ENCODE data around the gene POLE.

- no peak for TF ChIP-seq FOXA1 (IDR thresholded peaks at IDR 0.05)
- TF ChIP-seq FOXM1 (IDR thresholded peaks at IDR 0.05; ENCODE audit: borderline replicate concordance) = no peak
- no peak for TF ChIP-seq FOXK2 (IDR thresholded peaks at IDR 0.05)
- no peak for TF ChIP-seq LEF1 (IDR thresholded peaks at IDR 0.05; ENCODE audit: borderline replicate concordance)
- no peak for TF ChIP-seq ZNF384 (IDR thresholded peaks at IDR 0.05)
These were observed 105.1 kb downstream of the POLE start for GRCh38 chr12:132582058-132582420.

Data from HEK293T (cell line).